ENCODE measurements around the gene WRAP73.

GRCh38 chr1:3641046-3641760, 8.7 kb downstream of the WRAP73 start:
- TF ChIP-seq, protein P1, sequence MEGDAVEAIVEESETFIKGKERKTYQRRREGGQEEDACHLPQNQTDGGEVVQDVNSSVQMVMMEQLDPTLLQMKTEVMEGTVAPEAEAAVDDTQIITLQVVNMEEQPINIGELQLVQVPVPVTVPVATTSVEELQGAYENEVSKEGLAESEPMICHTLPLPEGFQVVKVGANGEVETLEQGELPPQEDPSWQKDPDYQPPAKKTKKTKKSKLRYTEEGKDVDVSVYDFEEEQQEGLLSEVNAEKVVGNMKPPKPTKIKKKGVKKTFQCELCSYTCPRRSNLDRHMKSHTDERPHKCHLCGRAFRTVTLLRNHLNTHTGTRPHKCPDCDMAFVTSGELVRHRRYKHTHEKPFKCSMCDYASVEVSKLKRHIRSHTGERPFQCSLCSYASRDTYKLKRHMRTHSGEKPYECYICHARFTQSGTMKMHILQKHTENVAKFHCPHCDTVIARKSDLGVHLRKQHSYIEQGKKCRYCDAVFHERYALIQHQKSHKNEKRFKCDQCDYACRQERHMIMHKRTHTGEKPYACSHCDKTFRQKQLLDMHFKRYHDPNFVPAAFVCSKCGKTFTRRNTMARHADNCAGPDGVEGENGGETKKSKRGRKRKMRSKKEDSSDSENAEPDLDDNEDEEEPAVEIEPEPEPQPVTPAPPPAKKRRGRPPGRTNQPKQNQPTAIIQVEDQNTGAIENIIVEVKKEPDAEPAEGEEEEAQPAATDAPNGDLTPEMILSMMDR (conservative IDR thresholded peaks at IDR 0.05; ENCODE audit: low read depth, low read length), result no peak
- no peak for TF ChIP-seq EZH2 (IDR thresholded peaks at IDR 0.05; ENCODE audit: borderline replicate concordance, low read depth, low read length, poor library complexity, severe bottlenecking)
